Transverse colon (tissue), 4 donors: ENCODE data around the gene KNDC1.

ENCODE experiments used
- CTCF ChIP-seq, 5 experiments: fragments of 200-600 bp in 3 of 5; fragments of 450-650 bp in 2 of 5; sonication (generic) in 3 of 5; IDR thresholded peaks; 1 replicate in 2 of 5; 2 replicates in 3 of 5; pipeline ENCODE4 v1.5.1; 2016 to 2017; ENCODE audit warnings: antibody characterized with exemption in 5 of 5, inconsistent platforms in 3 of 5, mild to moderate bottlenecking in 2 of 5, moderate library complexity in 1 of 5
- EP300 ChIP-seq: sonication (generic); formaldehyde crosslinking; IDR thresholded peaks from one replicate; pipeline ENCODE4 v1.6.1; 2017; ENCODE audit warnings: antibody characterized with exemption, low read depth
- POLR2A ChIP-seq: fragments of 450-650 bp; IDR thresholded peaks from one replicate; pipeline ENCODE4 v1.6.1; 2016; ENCODE audit warnings: antibody characterized with exemption, mild to moderate bottlenecking, moderate library complexity
- POLR2AphosphoS5 ChIP-seq, 3 donors: sonication (generic); formaldehyde crosslinking; IDR thresholded peaks; one replicate each; pipeline ENCODE4 v1.6.1; 2016; ENCODE audit warnings: antibody characterized with exemption in 3 of 3

DNA sequence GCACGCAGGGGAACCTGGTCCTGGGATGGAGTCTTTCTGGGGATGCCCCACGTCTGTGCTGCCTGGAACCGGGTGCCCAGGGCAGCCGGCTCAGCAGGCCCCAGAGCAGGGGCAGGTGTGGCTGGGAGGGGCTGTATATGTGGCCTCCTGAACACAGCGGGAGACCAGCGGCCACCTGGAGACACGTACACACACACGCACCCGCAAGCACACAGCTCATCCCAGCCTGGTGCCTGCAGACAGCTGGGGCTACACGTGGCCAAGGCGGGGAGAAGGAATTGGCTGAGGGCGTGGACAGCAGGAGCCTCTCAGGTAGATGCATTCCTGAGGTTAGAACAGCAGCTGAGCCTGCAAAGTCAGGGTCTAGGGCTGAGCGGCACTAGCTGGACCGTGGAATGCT, 102.7 kb downstream of the KNDC1 start:
- TF ChIP-seq POLR2A (no peak), CTCF (IDR thresholded peaks at IDR 0.05) (no peak), EP300 (no peak), POLR2AphosphoS5 (IDR thresholded peaks at IDR 0.05) (no peak)
